Muscle layer of colon (tissue), 2 donors: ENCODE results near the gene GRIN2B.

ENCODE experiments used
- H3K27ac ChIP-seq: one replicate; pipeline ENCODE4 v1.7.0; 2013; ENCODE audit warnings: low read depth, mild to moderate bottlenecking, low read length, moderate library complexity
- H3K27me3 ChIP-seq, 2 donors: one replicate each; pipeline ENCODE4 v1.7.0; 2013; ENCODE audit warnings: low read length in 2 of 2, mild to moderate bottlenecking in 2 of 2; ENCODE audit not compliant: insufficient read depth in 2 of 2, control insufficient read depth in 1 of 2
- H3K36me3 ChIP-seq: one replicate; pipeline ENCODE4 v1.7.0; 2013; ENCODE audit warnings: mild to moderate bottlenecking, low read length; ENCODE audit not compliant: insufficient read depth
- H3K4me1 ChIP-seq: one replicate; pipeline ENCODE4 v1.7.0; 2013; ENCODE audit warnings: mild to moderate bottlenecking, low read length; ENCODE audit not compliant: insufficient read depth
- H3K4me3 ChIP-seq, 2 donors: one replicate each; pipeline ENCODE4 v1.7.0; 2013; ENCODE audit warnings: low read length in 2 of 2, low read depth in 1 of 2, mild to moderate bottlenecking in 1 of 2, moderate library complexity in 1 of 2
- H3K9ac ChIP-seq: one replicate; pipeline ENCODE4 v1.7.0; 2013; ENCODE audit warnings: low read length
- H3K9me3 ChIP-seq: one replicate; pipeline ENCODE4 v1.7.0; 2013; ENCODE audit warnings: mild to moderate bottlenecking, low read length
- donor health status: abdominal sarcoma.
- donor health status: Adenocarcinoma of cecum.

GRIN2B gene

DNA sequence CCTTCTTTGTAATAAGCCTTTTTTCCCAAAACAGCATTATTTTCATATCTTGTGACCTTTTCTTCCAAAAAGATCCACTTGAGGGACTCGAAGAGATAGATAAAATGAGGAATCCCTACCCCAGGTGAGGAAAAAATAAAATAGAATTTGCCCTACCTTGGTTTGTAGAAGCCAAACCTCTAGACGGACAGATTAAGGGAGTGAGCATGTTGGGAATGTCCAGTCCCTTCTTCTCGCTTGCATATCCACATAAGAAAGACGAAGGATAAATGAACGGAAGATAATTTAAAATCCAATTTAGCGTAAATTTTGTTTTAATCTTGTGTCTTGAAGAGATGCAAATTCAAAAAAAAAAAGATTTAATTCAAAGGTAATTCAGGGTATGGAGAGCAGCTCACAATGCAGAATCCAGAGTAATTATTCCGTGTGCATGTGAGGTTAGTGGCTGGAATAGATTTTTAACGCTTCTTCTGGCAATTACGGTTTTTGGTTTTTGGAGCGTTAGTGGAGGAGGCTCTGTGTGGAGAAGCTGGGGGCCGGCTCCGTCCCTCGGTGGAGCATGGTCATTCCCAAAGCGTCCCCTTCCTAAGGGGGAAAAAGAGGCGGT is 1.5 kb downstream of the GRIN2B start:
- Histone ChIP-seq H3K4me3 (no peak overlapping the region), H3K27me3 (peaks cover 30 to 41% of the 10 kb centered on the region in 2 donors), H3K4me1 (peaks cover 7% of the 10 kb centered on the region), H3K36me3 (no peaks in the 10 kb centered on the region), H3K9me3 (no peaks in the 10 kb centered on the region), H3K9ac (no peak overlapping the region), H3K27ac (no peak overlapping the region)

DNA sequence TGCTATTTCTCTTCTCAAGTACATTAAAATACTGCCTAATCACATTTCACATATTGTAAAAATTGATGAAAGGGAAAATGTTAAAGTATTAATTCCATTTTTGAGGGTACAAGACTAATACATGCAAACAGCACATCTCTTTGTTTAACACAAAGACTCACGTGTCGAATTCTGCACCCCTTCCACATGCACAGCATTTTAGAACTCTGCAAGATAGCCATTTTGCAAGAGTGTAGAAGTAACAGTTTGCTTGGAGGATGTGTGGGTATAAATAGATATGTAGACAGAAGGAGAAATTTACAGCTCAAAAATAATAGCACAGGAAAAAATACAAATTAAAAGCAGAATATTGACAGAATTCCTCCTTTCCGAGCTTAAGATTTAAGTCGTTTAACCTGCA is 2.5 kb downstream of the GRIN2B start:
- H3K36me3 ChIP-seq, result no peaks in the 10 kb centered on the region
- H3K4me3 ChIP-seq, result no peak overlapping the region
- H3K4me1 ChIP-seq, result peaks cover 7% of the 10 kb centered on the region
- peaks cover 30 to 35% of the 10 kb centered on the region in 2 donors for H3K27me3 ChIP-seq
- no peaks in the 10 kb centered on the region for H3K9me3 ChIP-seq
- no peak overlapping the region for H3K9ac ChIP-seq
- no peak overlapping the region for H3K27ac ChIP-seq

DNA sequence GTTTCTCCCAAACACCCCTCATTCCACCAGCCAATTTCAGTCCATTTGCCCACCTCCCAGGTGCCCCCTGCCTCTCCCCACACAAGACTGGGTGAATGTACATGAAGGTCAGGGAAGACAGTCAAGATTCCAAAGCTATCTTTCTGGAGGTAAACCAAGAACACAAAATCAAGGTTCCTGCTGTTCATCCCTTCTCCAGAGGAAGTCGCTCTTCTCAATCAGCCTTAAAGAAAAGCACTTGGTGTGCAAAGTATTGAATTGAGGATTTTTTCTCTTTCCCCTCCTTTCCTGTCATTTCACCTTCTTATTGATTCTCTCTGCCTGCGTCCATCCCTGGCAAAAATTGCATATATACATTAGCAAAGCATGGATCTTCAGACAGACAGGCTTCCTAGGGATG is 4.5 kb downstream of the GRIN2B start:
- H3K9ac ChIP-seq, result no peak overlapping the region
- H3K36me3 ChIP-seq, result no peaks in the 10 kb centered on the region
- H3K4me3 ChIP-seq, result no peak overlapping the region
- H3K27ac ChIP-seq, result no peak overlapping the region
- H3K4me1 ChIP-seq, result peaks cover 7% of the 10 kb centered on the region
- H3K9me3 ChIP-seq, result no peaks in the 10 kb centered on the region
- H3K27me3 ChIP-seq, result peaks cover 13 to 23% of the 10 kb centered on the region in 2 donors

DNA sequence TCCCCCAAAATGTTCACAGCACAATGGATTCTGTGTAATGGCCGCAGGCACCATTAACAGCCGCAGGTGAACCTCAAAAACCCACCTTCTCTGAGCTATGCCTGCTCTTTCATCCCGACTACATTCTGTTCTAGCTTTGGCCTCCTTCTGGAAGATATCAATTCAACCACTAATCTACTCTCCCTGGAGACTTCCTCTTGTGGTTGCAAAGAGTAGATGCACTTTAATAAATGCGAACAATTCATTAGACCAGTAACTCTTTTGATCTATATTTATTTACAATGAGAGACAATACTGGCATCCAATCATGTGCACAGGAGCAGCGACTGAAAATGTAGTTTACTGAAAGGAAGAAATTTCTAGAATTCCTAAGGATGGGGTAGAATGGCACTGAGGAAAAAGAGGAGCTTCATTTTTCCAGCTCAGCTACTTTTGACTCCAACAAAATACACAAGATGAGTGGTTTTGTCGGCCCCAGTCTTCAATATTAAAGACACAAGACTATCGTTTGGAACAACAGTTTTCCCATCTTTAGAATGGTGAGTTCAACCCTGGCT is 5.3 kb downstream of the GRIN2B start:
- Histone ChIP-seq H3K27me3 (peaks cover 8 to 15% of the 10 kb centered on the region in 2 donors), H3K36me3 (no peaks in the 10 kb centered on the region), H3K4me1 (peaks cover 3% of the 10 kb centered on the region), H3K9me3 (no peaks in the 10 kb centered on the region), H3K9ac (no peak overlapping the region), H3K27ac (no peak overlapping the region), H3K4me3 (no peak overlapping the region)

DNA sequence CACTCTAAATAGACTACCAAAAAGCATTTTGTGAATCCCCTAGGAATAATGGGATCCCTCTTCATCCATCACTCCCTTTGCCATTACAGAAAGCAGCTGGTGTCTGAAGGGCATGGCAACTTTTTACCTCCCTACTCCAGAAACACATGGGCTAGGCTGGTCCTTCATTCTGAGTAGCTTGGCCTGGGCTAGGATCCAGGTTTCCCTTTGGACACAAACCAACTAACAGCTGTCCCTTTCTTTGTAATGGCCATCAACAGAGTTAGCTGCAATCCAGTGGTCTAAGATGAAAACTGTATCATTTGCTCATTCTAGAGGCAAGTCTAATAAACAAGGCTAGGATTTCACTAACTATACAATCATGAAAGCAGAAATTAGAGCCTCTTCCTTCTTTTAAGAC is 7.4 kb downstream of the GRIN2B start:
- H3K9me3 ChIP-seq, result no peaks in the 10 kb centered on the region
- H3K4me3 ChIP-seq, result no peak overlapping the region
- no peak overlapping the region for H3K27ac ChIP-seq
- H3K36me3 ChIP-seq, result no peaks in the 10 kb centered on the region
- no peak overlapping the region for H3K9ac ChIP-seq
- H3K27me3 ChIP-seq, result no peaks in the 10 kb centered on the region
- no peaks in the 10 kb centered on the region for H3K4me1 ChIP-seq

DNA sequence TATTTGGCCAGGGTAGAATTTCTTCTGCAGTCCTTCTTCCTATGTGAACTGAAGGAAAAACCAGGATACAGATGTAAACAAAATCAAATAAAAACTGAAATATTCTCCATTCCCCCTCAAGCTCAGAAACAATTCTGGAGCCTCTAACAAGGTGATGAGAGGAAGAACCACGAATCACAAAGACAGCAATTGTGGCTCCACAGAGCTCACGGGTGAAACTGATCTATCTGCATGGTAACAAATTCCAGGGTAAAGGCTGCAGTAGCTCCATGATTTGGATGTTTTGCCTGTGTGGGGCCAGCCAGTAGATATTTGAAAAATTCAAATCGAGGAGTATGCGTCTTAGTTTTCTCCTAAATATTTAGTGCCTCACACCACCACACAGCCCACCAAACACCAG is 10.6 kb downstream of the GRIN2B start:
- Histone ChIP-seq H3K9me3 (no peaks in the 10 kb centered on the region), H3K4me1 (no peaks in the 10 kb centered on the region), H3K4me3 (no peak overlapping the region), H3K27me3 (no peaks in the 10 kb centered on the region), H3K36me3 (no peaks in the 10 kb centered on the region), H3K9ac (no peak overlapping the region), H3K27ac (no peak overlapping the region)

DNA sequence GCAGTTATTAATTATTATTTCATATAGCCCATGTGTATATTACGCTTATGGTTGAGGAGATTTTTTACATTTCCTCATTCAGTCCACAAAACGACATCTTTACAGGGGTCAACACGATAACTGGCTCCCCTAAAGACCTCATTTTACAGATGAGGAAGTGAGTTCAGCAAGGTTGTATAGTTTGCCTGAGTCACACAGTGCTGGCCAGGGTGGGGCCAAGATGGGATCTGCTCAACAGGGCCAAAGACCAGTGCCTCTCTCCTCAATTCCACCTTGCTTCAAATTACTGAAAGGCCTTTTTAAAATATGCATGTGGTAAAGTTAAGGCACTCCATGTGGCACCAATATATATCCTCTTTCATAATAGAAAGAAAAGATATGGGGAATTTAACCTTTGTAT is 13.1 kb downstream of the GRIN2B start:
- Histone ChIP-seq H3K9me3 (no peaks in the 10 kb centered on the region), H3K36me3 (no peaks in the 10 kb centered on the region), H3K4me1 (no peaks in the 10 kb centered on the region), H3K27ac (no peak overlapping the region), H3K9ac (no peak overlapping the region), H3K4me3 (no peak overlapping the region), H3K27me3 (no peaks in the 10 kb centered on the region)

DNA sequence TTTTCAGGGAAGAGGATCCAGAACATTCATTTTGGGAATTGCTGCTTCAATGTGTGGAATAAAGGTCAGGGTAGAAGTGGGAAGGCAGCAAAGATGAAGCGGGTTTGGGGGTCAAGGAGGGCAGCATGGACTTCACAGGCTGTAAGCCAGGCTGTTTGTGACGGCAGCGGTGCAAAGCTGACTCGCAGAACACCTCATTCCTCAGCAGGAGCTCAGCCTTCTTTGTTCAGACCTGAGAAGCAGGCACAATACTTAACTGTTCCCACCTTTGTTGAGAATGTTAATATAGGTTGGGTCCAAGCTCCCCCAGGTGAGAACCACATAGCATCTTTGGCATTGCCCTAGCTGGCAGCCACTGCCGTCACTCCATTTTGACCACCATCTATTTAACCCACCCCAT is 16.7 kb downstream of the GRIN2B start:
- Histone ChIP-seq H3K27ac (no peak overlapping the region), H3K36me3 (no peaks in the 10 kb centered on the region), H3K4me3 (no peak overlapping the region), H3K9ac (no peak overlapping the region), H3K9me3 (no peaks in the 10 kb centered on the region), H3K27me3 (peaks cover 0 to 7% of the 10 kb centered on the region in 2 donors), H3K4me1 (no peaks in the 10 kb centered on the region)

DNA sequence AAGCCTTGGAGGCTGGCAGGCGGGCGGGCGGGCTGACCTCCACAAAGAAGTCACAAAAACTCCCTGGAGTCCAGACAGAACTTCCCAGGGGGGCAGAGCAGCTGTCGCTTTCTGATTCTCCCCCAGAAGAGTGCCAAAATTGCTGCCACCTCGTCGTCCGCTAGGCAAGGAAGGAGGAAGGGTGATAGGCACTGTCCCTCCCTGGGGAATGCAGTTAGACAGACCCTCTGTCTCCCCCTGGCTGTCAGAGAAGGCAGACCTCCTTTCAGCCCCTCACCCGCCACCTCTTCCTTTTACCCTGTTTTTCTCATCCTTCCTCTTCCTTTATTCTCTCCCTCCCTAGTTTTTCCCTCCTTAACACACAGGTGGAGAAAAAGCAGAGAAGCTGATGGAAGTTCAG is 18.7 kb downstream of the GRIN2B start:
- Histone ChIP-seq H3K27ac (no peak overlapping the region), H3K4me1 (no peaks in the 10 kb centered on the region), H3K9ac (no peak overlapping the region), H3K36me3 (no peaks in the 10 kb centered on the region), H3K9me3 (no peaks in the 10 kb centered on the region), H3K4me3 (no peak overlapping the region), H3K27me3 (peaks cover 0 to 7% of the 10 kb centered on the region in 2 donors)

DNA sequence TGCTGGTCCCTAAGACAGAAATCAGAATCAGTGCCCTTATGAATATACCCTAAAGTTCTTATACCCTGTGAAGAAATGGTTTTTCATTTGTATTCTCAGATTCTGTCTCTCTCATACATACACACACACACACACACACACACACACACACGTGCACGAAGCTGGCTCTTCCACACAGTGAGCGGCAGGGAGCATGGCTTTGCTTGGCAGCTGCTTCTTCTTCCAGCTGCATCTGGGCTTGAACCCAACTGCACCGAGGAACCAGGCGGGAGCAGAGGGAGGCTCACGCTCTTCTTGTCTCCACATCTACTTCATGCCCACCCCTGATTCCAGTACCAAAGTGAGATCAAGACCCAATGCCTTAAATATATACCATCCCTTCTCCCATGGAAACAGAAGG is 19.4 kb downstream of the GRIN2B start:
- H3K27me3 ChIP-seq, result peaks cover 0 to 7% of the 10 kb centered on the region in 2 donors
- no peak overlapping the region for H3K27ac ChIP-seq
- no peak overlapping the region for H3K9ac ChIP-seq
- H3K9me3 ChIP-seq, result no peaks in the 10 kb centered on the region
- H3K36me3 ChIP-seq, result no peaks in the 10 kb centered on the region
- H3K4me3 ChIP-seq, result no peak overlapping the region
- H3K4me1 ChIP-seq, result no peaks in the 10 kb centered on the region

DNA sequence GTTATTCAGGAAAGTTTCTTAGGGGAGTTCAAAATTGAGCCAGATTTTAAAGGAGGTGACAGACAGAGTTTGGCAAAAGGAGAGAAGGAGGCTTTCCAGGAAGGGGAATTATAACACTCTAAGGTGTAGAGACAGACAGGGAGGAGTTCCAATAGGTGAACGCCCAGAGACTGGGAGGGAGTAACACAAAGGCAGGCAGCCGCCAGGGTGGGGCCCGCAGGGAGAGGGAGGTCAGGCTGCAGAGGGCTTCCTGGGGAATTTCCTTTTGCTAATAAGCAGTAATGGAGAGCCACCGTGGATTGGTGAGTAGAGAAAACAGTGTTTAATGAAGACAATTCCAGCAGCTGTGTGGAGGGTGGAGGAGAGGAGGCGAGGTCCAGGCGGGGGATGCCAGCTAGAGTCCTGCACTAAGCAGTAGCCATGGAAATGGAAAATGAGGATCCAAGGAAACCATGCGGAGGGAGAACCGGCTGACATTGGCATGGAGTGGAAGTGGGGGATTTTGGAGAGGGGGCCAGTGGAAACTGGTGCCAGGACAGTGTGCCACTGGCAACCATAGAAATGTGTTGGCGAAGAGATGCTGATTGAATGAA is 22.2 kb downstream of the GRIN2B start:
- no peak overlapping the region for H3K4me3 ChIP-seq
- no peaks in the 10 kb centered on the region for H3K9me3 ChIP-seq
- H3K4me1 ChIP-seq, result no peaks in the 10 kb centered on the region
- no peaks in the 10 kb centered on the region for H3K36me3 ChIP-seq
- no peak overlapping the region for H3K9ac ChIP-seq
- no peak overlapping the region for H3K27ac ChIP-seq
- H3K27me3 ChIP-seq, result peaks cover 0 to 7% of the 10 kb centered on the region in 2 donors

DNA sequence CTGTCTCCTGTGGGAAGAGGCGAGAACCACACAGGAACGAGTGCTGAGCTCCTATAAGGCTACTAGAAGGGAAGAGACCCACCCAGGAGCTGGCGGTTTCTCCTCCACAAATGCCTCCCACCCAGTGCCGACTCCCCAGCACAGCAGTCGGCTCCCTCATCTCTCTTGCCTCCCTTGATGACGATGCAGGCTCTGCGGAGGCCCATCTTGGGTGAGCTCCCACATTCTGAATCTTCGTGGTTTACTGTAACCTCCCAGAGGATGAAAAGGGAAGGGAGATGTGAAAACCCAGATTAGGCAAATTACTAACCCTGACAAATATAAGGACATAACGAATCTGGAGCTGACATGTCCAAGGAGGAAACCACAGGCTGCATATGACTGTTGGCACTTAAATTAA is 23.8 kb downstream of the GRIN2B start:
- no peak overlapping the region for H3K4me3 ChIP-seq
- no peak overlapping the region for H3K9ac ChIP-seq
- H3K4me1 ChIP-seq, result no peaks in the 10 kb centered on the region
- H3K9me3 ChIP-seq, result no peaks in the 10 kb centered on the region
- H3K27me3 ChIP-seq, result peaks cover 0 to 1% of the 10 kb centered on the region in 2 donors
- H3K27ac ChIP-seq, result no peak overlapping the region
- H3K36me3 ChIP-seq, result no peaks in the 10 kb centered on the region
